IMR-90 (cell line): Measurements from ENCODE around the gene BRD1. TPM values are rescaled to one million over a fixed set of nuclear protein-coding genes. Genes with fewer than 3 reads are reported as not detected.

Experiments used
- ATAC-seq: fragments of 200-7000 bp; cut with Tn5 transposase; 2 replicates; pipeline ENCODE4 v1.9.1; 2020; ENCODE audit warnings: low read depth, mild to moderate bottlenecking, moderate library complexity
- BruUV-seq: library from RNA; stranded (reverse); fragments of 400-500 nt; replicated peaks from 2 replicates; lab custom pipeline; 2021; lab: Mats Ljungman, UMichigan
- CTCF ChIA-PET: fragments of 300-600 bp; formaldehyde crosslinking; extraction: SDS; loops from one replicate; lab custom pipeline; 2021; ENCODE audit warnings: antibody characterized with exemption; lab: Yijun Ruan, JAX
- POLR2A ChIA-PET: fragments of 300-600 bp; sonication (Branson Sonifier 250); formaldehyde crosslinking; loops from one replicate; lab custom pipeline; 2022; ENCODE audit warnings: antibody characterized with exemption; ENCODE audit not compliant: unreplicated experiment; lab: Charles Lee
- DNase-seq: peaks from one replicate; pipeline ENCODE4 v3.0.0; 2013
- H2AFZ ChIP-seq: replicated peaks from 2 replicates; pipeline ENCODE3; 2013; ENCODE audit warnings: low read length, mild to moderate bottlenecking; ENCODE audit not compliant: poor library complexity
- H2AK5ac ChIP-seq: 2 replicates; pipeline ENCODE4 v1.6.1; 2013; ENCODE audit warnings: low read depth, low read length, inconsistent platforms
- H2AK9ac ChIP-seq: replicated peaks from 2 replicates; pipeline ENCODE3; 2013; ENCODE audit warnings: mild to moderate bottlenecking, low read depth, low read length, moderate library complexity; ENCODE audit not compliant: poor library complexity
- H2BK120ac ChIP-seq: 2 replicates; pipeline ENCODE4 v1.6.1; 2013; ENCODE audit warnings: low read depth, low read length, inconsistent platforms
- H2BK15ac ChIP-seq: 3 replicates; pipeline ENCODE4 v1.6.1; 2013; ENCODE audit warnings: low read depth, low read length, inconsistent platforms
- H2BK20ac ChIP-seq: 2 replicates; pipeline ENCODE4 v1.6.1; 2013; ENCODE audit warnings: low read depth, mild to moderate bottlenecking, inconsistent platforms, low read length, moderate library complexity
- H2BK5ac ChIP-seq: 2 replicates; pipeline ENCODE4 v1.6.1; 2013; ENCODE audit warnings: mild to moderate bottlenecking, low read depth, low read length, inconsistent platforms; ENCODE audit not compliant: poor library complexity, severe bottlenecking
- H3K14ac ChIP-seq: replicated peaks from 2 replicates; pipeline ENCODE4 v1.6.1; 2013; ENCODE audit warnings: low read depth, low read length, inconsistent platforms
- H3K18ac ChIP-seq: 2 replicates; pipeline ENCODE4 v1.6.1; 2013; ENCODE audit warnings: low read depth, low read length, control low read depth
- H3K23ac ChIP-seq: 2 replicates; pipeline ENCODE4 v1.6.1; 2013; ENCODE audit warnings: low read depth, low read length, inconsistent platforms
- H3K27ac ChIP-seq: 2 replicates; pipeline ENCODE4 v1.5.1; 2013; ENCODE audit warnings: mild to moderate bottlenecking, control low read depth, low read length; ENCODE audit not compliant: insufficient read depth
- H3K27me3 ChIP-seq: 2 replicates; pipeline ENCODE4 v1.6.1; 2013; ENCODE audit warnings: low read length; ENCODE audit not compliant: control insufficient read depth, insufficient read depth
- H3K36me3 ChIP-seq: 2 replicates; pipeline ENCODE4 v1.6.1; 2013; ENCODE audit warnings: low read length, mixed read lengths; ENCODE audit not compliant: control insufficient read depth, insufficient read depth
- H3K4ac ChIP-seq: 2 replicates; pipeline ENCODE4 v1.6.1; 2013; ENCODE audit warnings: low read depth, low read length, inconsistent platforms
- H3K4me1 ChIP-seq: 2 replicates; pipeline ENCODE4 v1.6.1; 2013; ENCODE audit warnings: low read length, mixed read lengths; ENCODE audit not compliant: control insufficient read depth, insufficient read depth
- H3K4me2 ChIP-seq: 2 replicates; pipeline ENCODE4 v1.6.1; 2013; ENCODE audit warnings: low read depth, mild to moderate bottlenecking, control low read depth, low read length, moderate library complexity
- H3K4me3 ChIP-seq: 2 replicates; pipeline ENCODE4 v1.5.1; 2013; ENCODE audit warnings: low read depth, mild to moderate bottlenecking, control low read depth, low read length, moderate library complexity; ENCODE audit not compliant: insufficient read depth
- H3K56ac ChIP-seq: 2 replicates; pipeline ENCODE4 v1.6.1; 2013; ENCODE audit warnings: low read length, inconsistent platforms; ENCODE audit not compliant: insufficient read depth; ENCODE audit errors: extremely low read depth
- H3K79me1 ChIP-seq, 2 experiments: 2 replicates each; pipeline ENCODE4 v1.6.1; 2013; ENCODE audit warnings: low read length in 2 of 2, inconsistent platforms in 1 of 2, low read depth in 1 of 2
- H3K9ac ChIP-seq: 2 replicates; pipeline ENCODE4 v1.6.1; 2013; ENCODE audit warnings: low read depth, low read length, control low read depth
- H3K9me1 ChIP-seq: 2 replicates; pipeline ENCODE4 v1.6.1; 2013; ENCODE audit warnings: low read length, inconsistent platforms; ENCODE audit not compliant: insufficient read depth
- H3K9me3 ChIP-seq: 2 replicates; pipeline ENCODE4 v1.6.1; 2013; ENCODE audit warnings: low read length; ENCODE audit not compliant: control insufficient read depth, insufficient read depth
- H4K20me1 ChIP-seq: 2 replicates; pipeline ENCODE4 v1.6.1; 2013; ENCODE audit warnings: low read length, inconsistent platforms; ENCODE audit not compliant: insufficient read depth
- H4K5ac ChIP-seq: 2 replicates; pipeline ENCODE4 v1.6.1; 2013; ENCODE audit warnings: mild to moderate bottlenecking, low read depth, low read length, control low read depth
- H4K8ac ChIP-seq, 2 experiments: 2 replicates each; pipeline ENCODE4 v1.6.1; 2013; ENCODE audit warnings: low read depth in 2 of 2, low read length in 2 of 2, control low read depth in 1 of 2, inconsistent platforms in 1 of 2
- H4K91ac ChIP-seq: 2 replicates; pipeline ENCODE4 v1.6.1; 2013; ENCODE audit warnings: low read depth, low read length, inconsistent platforms; ENCODE audit not compliant: insufficient read depth
- CEBPB ChIP-seq: IDR thresholded peaks from 2 replicates; pipeline ENCODE4 v1.6.1; 2012; ENCODE audit warnings: low read depth, low read length, improper control_type of control experiment
- CHD1 ChIP-seq: IDR thresholded peaks from 2 replicates; pipeline ENCODE4 v1.6.1; 2012; ENCODE audit warnings: low read depth, low read length, improper control_type of control experiment
- CTCF ChIP-seq: conservative IDR thresholded peaks from 2 replicates; pipeline ENCODE4 v1.5.1; 2012; ENCODE audit warnings: mild to moderate bottlenecking, low read depth, low read length, improper control_type of control experiment
- ELK1 ChIP-seq: fragments of 150-350 bp; IDR thresholded peaks from 2 replicates; pipeline ENCODE4 v1.6.1; 2016; ENCODE audit warnings: low read depth, mild to moderate bottlenecking, low read length, moderate library complexity, borderline replicate concordance
- MAFK ChIP-seq: IDR thresholded peaks from 2 replicates; pipeline ENCODE4 v1.6.1; 2012; ENCODE audit warnings: low read depth, low read length, improper control_type of control experiment
- MXI1 ChIP-seq: IDR thresholded peaks from 2 replicates; pipeline ENCODE4 v1.6.1; 2012; ENCODE audit warnings: low read depth, mild to moderate bottlenecking, low read length, moderate library complexity, borderline replicate concordance
- NFE2L2 ChIP-seq: fragments of 150-350 bp; IDR thresholded peaks from 2 replicates; pipeline ENCODE4 v1.6.1; 2016; ENCODE audit warnings: low read depth, mild to moderate bottlenecking, low read length
- SMC3 ChIP-seq: fragments of 150-350 bp; IDR thresholded peaks from 2 replicates; pipeline ENCODE4 v1.6.1; 2016; ENCODE audit warnings: low read depth, mild to moderate bottlenecking, antibody characterized with exemption, low read length, moderate library complexity
- WGBS, 2 experiments: methylation state at CpG; one replicate each; pipeline versions ENCODE4 v1.1.5 to v1.1.7; 2013; ENCODE audit warnings: missing lambda C conversion rate in 2 of 2; ENCODE audit not compliant: insufficient read length in 1 of 2; ENCODE audit errors: extremely low coverage in 2 of 2; 5-methylcytosine and 5-hydroxymethylcytosine counted together
- dilution Hi-C: fragments of 300-500 bp; cut with HindIII; formaldehyde crosslinking; loops from one replicate; pipeline ENCODE4 v1.14.3; 2018; ENCODE audit warnings: low sequenced_read_pairs; ENCODE audit not compliant: unreplicated experiment
- in situ Hi-C: fragments of 300-500 bp; cut with MboI; formaldehyde crosslinking; loops from 3 replicates; pipeline ENCODE4 v1.14.3; 2019; ENCODE audit warnings: low sequenced_read_pairs, inconsistent platforms, mixed read lengths
- intact Hi-C: fragments of 100-400 bp; cut with micrococcal nuclease; formaldehyde crosslinking; loops from 2 replicates; pipeline ENCODE4 v1.10.0; 2022
- polyA plus RNA-seq, 3 experiments: library from polyadenylated mRNA; depleted of rRNA; stranded (reverse); fragments of >200 nt; gene quantifications; 2 replicates each; pipeline ENCODE4 v1.2.3, GENCODE V29; 2012; ENCODE audit warnings: low replicate concordance in 1 of 3
- total RNA-seq: library from RNA; depleted of rRNA; stranded (reverse); fragments of >200 nt; gene quantifications from 2 replicates; pipeline ENCODE4 v1.2.3, GENCODE V29; 2012

Gene BRD1
- total and polyA plus RNA-seq, 2 of the 4 experiments (the other 2 are of a cell fraction) = 10.0 to 10.6 TPM

- Histone ChIP-seq H2AK5ac (no peak overlapping the region), H3K14ac (no peak overlapping the region), H4K5ac (no peak overlapping the region), H3K79me1 (no peaks in the 10 kb centered on the region), H2AK9ac (no peak overlapping the region), H3K9ac (no peak overlapping the region), H2BK120ac (no peak overlapping the region), H3K4me1 (no peaks in the 10 kb centered on the region), H3K9me3 (no peaks in the 10 kb centered on the region), H4K20me1 (no peaks in the 10 kb centered on the region), H3K23ac (no peak overlapping the region), H4K91ac (no peak overlapping the region), H2AFZ (peak overlapping the region; percentile 43), H3K18ac (no peak overlapping the region), H3K9me1 (no peaks in the 10 kb centered on the region), H3K27me3 (peaks cover 65% of the 10 kb centered on the region), H2BK15ac (no peak overlapping the region), H3K36me3 (no peaks in the 10 kb centered on the region), H3K4me3 (peak overlapping the region; percentile 18), H2BK20ac (no peak overlapping the region), H3K4ac (no peak overlapping the region), H2BK5ac (no peak overlapping the region), H3K56ac (no peak overlapping the region), H3K27ac (no peak overlapping the region), H3K4me2 (no peak overlapping the region; the same call in 1 of the 2 replicates), H4K8ac (no peak overlapping the region)
- no peak for DNase-seq
- in situ Hi-C loops (no loop called here), intact Hi-C loops (no loop called here), dilution Hi-C loops (no loop called here)
- no peak for ATAC-seq
- ChIA-PET POLR2A (no interaction called here), CTCF (no interaction called here)
- WGBS, 2 experiments = 20% methylated on average over 23 of the region's 64 CpGs; no CpG with 5 or more reads in 1 of the 2 experiments
- TF ChIP-seq CEBPB (no peak), MAFK (no peak), MXI1 (no peak), CTCF (no peak), NFE2L2 (no peak), SMC3 (no peak), ELK1 (no peak), CHD1 (no peak)
- BruUV-seq = no TSS peak
Observed at GRCh38 chr22:49847751-49848689, 20.3 kb upstream of the BRD1 start.
